NCI-H774 (cell line): ENCODE results near the gene GPC3.
"Not testable (repeated sequence)": the region's sequence is repeated elsewhere in the genome, so short reads cannot be mapped to it uniquely, and the experiment has no call there.

Experiments
- DNase-seq: peaks from one replicate; lab custom pipeline; 2025; lab: John Stamatoyannopoulos, UW

The GPC3 gene

DNA sequence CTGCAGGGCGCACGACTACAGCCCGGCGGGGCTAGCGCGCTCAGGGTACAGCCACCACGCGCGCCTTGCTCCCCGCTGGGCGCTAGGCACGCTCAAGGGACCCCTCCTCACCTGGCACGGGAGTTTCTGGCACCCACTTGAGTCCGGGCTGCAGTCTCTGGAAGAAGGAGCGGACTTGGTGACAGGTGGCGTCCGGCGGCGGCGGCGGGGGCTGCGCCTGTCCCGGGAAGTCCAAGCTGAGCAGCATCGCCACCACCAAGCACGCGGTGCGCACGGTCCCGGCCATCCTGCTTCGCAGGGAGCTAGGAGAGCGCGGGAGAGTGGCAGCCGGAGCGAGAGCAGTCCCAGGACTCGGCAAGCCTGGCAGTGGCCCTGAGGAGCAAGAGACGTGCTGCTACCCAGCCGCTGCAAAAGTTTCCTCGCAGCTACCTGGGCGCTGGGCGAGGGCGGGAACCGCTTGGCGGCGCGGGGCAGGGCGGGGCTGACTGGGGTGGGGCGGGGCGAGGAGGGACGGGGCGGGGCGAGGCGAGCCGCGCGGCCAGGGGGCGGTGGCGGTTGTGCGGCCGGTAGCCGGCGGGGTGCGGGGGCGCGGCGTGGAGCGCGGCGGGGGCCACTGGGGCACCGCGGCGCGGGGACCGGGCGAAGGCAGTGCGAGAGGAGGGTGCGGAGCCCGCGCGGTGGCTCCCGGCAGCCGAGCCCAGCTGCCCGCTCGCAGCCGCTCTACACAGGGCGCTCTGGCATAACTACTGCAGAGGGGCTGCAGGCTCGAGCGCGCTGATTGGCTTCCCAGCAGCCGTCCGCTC, at the start of gene GPC3:
Gene GPC3, minus strand, starts transcription at position 431 of the 803 bp plus-strand sequence.
- DNase-seq = peak; percentile 61

DNA sequence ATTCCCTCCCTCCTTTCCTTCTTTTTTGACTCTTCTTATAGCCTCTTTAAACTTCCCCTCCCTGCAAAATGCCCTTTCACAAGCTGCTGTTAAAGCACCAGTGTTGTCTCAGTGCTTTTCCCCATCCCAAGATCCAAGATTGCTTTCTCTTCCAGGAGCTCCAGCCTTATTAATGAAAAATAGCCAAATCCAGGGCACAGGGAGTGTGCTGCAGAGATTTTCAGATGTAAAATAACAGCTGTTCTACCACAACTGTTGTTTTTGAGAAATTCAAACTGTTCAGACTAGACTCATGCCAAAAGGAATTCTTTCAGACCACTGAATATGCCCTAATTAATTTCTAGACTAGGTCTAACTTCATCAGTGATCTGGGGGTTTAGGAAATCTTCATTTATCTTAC, 47.0 kb upstream of the GPC3 start:
- DNase-seq = no peak

DNA sequence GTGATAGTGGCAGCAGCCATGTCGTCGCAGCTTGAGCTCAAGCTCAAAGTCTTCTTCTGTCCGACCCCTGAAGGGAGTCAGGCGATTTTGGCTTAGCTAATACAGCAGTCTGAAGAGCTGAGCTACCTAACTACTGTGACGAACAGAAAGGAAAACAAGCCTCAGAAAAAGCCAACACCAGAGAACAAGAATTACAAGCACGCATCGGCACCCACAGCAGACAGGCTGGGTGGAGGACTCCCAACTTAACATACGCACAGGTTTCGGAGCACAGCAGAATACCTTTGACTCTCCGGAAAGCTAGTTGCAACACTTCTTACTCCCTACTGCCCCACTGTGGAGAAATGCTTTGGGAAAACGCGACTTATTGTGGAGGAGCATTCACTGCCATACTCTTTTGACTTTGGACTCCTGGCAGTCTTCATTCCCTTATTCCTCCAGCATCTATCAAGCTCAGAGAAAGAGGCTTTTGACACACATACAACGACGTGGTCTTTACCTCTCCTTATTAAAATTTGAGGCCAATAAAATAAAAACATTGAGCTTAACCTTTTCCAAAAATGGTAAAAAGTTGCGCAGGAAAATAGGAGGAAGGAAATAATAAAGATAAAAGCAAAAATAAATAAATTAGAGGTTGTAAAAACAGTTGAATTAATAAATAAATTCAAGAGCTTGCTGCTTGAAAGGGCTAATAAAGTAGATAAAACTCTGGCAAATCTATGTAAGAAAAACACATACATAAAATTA, 41.3 kb upstream of the GPC3 start:
- peak; percentile 64 for DNase-seq

DNA sequence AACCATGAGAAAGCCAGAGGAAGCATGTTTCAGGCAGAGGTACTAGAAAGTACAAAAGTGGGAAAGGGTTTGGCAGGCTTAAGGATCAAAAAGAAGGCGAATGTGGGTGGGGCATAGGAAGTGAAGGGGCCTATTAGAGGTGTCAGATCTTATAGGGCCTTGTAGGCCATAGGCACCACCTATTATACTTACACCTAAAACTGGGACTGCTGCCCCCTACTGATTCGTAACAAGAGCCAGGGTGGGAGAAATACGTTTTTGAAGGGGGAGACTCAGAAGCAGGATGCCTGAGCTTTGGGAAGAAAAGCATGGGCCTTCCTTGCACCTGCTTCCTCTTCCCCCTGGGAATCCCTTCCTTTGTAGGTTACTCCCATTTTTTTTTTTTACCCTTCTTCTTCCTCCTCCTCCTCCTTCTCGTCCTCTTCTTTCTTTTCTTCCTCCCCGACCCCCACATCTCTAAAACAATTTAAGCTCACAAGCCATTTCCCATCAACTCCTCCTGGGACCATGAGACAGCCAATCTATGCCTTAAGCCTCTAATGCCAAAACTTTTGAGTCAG, 40.7 kb upstream of the GPC3 start:
- DNase-seq = no peak

DNA sequence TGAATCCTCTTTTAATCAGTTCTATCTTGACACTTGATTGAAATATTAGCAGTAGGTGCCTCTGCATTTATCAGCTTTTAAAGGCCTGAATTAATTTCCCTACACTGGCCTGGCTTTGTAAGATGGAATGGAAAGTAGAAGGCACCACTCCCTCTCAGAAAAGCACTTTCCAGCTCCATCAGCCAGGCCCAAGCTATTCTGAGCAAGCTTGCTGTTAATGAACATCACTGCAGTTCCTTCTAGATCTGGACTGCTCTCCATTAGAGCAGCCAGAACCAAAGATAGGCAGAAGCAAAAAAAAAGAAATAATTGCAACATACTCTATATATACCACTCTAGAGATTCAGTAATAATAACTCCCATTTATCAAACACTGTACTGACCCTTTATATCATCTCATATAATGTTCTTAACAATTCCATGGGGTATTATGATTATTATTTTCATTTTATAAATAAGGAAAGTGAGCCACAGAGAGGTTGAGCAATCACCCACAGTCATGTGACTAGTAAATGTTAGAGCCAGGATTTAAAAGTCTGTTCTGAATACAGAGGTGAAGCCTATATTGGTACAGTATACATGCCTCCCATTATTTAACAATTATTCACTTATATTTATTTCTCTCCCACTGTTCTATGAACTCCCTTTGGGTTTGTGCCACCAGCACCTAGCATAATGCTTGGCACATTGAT, 39.4 kb upstream of the GPC3 start:
- DNase-seq = no peak

DNA sequence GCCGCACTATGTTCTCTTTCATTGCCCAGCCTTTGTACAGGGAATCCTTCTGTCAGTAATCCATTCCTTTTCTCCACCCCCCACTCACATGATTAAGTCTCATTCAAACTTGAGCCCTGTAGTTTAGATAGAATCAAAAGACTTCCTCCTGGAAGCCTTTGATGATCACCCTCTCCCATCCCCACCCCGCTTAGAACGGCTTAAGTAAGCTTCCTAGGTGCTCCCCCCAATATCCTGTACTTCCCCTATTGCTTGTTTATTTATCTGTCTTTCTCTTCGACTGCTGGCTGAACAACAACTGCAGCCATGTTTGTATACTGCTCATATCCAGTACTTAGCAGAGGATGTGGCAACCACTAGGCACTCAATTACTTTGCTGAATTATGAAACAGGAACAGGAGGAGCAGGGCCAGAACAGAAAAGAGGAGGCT, 38.5 kb upstream of the GPC3 start:
- no peak for DNase-seq

DNA sequence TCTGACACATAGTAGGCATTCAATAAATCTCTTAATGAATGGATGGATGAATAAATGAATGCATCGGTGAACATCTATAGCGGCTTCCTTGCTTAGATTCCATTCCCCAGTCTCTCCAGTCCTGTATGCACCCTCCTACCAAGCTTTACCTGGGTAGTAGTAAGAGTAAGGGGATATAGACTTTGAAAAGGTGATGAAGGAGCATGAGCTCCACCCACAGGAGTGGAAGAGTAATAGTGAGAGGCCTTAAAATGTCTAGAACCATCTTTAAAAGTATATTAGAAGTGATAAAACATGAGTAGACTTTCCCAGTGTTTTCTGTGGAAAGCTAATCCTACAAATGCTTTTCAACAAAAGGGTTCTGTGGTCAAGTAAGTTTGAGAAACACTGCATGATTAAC, 35.5 kb upstream of the GPC3 start:
- DNase-seq = no peak

DNA sequence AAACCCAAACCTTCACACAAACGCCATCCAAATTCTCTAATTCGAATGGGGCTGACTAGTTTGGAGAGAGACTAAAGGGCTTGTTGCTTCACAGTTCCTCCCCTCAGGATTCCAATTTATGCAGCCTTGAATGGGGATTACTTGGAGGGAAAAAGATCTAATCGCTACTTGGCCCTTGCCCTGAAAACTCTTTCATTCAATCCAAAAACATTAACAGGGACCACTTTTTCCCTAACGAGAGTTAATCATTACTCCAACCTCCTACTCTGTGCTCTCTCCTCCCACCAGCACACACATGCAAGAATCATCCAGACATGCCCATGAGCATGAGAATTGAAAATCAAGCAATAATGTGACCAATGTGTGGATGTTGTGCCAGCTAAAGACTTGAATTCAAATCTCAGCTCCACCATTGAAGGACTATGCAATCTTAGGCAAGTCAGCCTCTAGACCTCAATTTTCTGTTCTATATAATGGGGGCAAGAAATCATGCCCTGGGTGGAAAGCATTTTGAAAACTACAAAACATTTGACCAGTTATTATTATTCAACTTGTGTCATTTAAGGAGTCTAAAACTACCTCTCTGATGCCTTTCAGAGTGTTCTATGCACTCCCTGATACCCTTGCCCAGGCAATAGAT, 34.3 kb upstream of the GPC3 start:
- DNase-seq = no peak

DNA sequence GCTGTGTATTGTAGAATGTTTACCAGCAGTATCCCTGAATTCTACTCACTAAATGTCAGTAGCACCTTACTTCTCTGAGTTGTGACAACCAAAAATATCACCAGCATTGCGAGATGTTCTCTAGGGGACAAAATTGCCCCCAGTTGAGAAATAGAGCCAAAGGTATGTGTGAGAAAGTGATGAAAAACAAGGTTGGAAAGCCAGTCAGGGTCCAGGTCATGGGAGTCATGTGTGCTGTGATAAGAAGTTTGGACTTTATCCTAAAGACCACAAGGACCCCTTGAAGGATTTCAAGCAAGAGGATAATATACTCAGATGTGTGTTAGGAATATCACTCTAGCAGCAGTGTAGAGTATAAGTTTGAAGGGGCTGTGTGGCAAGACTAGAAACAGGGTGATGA, 30.9 kb upstream of the GPC3 start:
- not testable (repeated sequence) for DNase-seq

DNA sequence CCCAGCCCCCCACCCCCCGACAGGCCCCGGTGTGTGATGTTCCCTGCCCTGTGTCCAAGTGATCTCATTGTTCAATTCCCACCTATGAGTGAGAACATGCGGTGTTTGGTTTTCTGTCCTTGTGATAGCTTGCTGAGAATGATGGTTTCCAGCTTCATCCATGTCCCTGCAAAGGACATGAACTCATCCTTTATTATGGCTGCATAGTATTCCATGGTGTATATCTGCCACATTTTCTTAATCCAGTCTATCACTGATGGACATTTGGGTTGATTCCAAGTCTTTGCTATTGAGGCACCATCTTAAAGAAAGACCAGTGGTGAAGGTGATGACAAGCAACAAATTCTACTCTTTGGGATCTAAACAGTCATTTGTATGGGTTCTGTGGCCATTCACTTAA, 30.1 kb upstream of the GPC3 start:
- DNase-seq = not testable (repeated sequence)

DNA sequence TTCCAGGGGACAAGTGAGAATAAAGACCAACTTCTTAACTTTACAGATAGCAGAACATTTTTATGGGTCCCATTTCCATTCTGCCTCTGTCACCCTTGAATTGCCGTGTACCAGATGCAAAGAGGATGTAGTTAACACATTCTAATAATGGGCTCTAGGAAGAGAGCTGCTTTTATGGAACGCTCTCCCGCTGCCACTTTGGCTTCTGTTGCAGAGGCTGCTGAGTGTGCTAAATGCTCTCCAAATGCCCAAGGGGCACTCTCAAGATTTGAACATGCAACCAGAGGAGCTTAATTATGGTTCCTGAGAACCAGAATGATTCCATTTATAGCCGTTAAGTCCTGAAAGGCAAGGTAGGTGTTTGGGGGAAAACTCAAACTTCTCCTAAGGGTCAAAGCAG, 28.1 kb upstream of the GPC3 start:
- no peak for DNase-seq

DNA sequence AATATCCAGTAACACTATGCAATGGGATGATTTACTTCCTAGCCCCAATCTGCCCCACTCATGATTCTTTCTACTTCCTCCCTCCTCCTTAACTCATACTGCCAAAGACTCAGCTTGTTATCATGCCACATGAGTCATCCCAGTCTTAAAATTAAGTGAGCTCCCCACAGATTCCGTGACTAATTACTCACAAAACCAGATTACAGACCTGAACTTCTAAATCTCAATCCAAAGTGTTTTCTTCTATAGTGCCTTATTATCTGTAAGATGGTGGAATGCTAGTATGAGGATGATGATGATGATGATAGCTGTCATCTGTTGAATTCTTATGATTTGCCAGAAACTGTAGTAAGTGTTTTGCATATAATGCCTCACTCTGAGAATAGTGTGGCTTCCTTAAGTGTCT, 27.7 kb upstream of the GPC3 start:
- no peak for DNase-seq

DNA sequence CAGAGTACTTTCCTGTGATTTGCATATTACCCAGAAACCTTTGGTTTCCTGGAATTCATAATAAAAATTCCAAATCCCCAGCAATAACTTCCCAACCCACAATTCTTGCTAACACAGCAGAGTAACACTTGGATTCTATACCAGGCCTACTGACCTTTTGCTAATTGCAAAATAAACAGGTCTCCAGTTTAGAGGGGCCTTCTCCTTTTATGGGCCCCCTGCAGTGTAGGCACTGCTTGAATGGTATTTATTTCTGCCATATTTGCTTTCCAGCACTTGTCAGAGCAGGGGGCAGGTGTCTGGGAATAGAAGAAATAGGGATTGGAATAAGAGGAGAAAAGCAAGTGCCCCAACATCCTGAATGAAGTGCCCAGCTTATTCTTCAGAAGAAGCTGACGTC, 25.3 kb upstream of the GPC3 start:
- no peak for DNase-seq

DNA sequence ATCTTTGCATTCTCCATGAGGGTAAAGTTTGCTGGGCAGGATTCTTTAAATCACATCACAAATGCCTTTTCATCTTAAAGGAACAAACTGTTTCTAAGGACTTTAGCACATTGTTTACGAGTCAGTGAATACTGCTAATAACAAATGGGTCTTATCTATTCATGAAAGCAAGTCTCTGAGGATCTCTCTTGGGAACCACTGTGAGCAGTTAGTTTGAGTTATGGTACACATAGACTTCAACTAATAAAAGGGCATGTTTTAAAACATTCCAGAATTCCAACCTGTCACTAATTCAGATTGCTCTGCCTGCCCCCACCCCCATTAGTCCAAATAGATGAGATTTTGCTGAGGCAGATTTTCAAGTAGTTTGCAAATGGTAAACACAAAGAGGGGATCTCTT, 22.3 kb upstream of the GPC3 start:
- no peak for DNase-seq

DNA sequence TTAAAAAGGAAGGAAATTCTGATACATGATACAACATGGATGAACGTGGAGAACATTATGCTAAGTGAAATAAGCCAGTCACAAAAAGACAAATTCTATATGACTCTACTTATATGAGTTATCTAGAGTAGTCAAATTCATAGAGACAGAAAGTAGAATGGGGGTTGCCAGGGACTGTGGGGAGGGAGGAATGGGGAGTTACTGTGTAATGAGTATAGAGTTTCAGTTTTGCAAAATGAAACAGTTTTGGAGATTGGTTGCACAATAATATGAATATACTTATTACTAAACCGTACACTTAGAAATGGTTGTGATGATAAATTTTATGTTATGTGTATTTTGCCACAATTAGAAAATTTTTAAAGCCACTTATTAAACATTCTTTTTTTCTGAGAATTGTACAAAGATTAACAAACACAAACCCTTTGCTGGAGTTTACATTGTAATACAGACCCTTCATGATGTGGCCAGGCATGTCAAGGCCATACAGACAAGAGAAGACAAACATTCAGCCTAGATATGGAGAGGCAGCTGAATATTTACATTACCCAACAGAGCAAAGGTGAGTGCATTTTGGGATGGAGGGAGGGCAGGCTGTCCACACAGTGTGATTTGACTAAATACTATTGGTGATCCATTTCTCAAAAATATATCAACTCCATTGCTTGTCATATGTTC, 21.2 kb upstream of the GPC3 start:
- no peak for DNase-seq

DNA sequence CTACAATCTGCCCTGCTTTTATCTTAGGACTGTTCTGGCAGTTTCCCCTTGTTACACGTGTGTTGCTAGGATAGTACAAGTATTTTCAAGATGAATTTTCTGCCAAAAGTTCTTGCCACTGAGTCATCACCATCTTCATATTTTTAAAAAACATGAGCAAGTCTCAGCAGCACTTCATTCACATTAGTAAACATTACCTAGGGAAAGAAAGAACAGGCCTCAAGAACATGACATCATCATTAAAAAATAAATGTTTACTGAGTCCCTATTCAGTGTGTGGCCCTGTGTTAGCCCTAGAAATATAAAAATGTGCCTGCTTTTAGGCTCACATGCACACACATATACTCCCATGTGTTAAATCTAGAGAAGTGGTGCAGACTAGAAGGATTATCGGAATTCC, 18.7 kb upstream of the GPC3 start:
- no peak for DNase-seq

DNA sequence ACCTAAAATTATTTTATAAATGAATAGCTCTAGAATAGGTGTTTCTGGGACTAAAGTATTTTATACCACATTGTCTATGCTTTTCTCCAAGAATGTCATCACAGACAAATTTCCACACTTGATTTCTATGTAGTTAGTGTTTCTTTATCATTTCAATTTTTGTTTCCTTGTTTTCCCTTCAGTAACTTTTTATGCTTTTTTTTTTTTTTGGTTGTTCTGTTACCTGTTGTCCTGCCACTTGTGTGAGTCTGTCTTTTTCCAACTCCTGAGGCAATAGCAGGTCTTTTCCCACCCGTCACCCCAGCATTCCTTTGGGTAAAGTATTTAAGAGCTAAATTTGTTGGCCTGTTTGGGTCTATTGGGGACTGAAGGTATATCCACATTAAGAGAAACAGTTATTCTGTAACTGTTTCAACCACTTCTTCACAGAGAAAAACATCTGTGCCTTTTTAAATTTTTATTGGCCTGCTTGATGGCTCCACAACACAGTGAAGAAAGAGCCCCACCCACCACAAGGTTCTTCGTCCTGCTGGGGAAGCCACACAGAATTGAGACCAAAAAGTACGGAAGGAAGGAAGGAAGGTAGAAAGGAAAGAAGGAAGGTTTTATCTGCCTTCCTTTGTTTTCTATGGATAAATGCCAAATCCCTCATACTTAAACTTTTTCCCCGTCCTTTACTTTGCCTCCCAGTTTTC, 17.7 kb upstream of the GPC3 start:
- no peak for DNase-seq

DNA sequence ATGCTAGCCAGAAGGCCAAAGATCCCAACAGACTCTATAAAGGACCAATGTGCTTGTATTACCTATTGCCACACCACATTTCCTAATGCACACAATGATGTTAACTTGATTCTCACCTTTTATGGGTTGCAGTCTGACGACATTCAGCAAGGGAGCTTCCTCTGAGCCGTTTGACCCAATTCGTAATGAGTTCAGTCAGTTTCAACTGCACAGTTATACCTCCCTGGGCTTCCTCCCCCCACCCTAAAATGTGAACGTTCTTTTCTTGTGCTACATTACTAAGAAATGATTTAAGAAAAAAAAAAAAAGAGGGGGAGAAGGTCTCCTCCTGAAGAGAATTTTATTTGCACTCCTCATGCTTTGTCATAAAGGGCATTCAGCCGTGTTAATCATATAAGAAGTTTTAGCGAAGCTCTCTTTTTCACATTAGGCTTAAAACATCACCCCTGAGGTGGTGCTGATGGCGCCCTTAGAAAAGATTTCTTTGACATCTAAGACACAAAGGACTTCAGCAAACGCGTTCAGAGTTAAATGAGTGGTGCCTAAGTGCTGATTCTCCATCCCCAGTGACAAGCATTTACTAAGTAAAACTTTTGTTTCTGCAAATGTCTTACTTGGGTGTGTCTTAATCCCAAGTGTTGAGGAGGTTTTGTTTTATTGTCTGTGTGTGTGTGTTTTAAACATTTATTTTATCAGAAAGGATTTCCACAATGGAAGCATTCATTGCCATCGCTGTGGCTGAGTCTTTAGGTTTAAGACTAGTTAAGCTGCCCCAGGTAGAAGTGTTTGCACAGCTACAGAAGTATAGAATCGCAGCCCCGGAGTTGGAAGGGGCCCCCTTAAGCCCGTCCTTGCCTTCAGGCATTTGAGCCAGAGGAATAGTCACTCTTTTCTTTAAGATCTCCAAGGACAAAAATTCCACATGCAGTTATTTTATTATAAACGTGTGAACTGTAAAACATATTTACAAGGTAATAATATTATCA, 15.2 kb upstream of the GPC3 start:
- DNase-seq = no peak

DNA sequence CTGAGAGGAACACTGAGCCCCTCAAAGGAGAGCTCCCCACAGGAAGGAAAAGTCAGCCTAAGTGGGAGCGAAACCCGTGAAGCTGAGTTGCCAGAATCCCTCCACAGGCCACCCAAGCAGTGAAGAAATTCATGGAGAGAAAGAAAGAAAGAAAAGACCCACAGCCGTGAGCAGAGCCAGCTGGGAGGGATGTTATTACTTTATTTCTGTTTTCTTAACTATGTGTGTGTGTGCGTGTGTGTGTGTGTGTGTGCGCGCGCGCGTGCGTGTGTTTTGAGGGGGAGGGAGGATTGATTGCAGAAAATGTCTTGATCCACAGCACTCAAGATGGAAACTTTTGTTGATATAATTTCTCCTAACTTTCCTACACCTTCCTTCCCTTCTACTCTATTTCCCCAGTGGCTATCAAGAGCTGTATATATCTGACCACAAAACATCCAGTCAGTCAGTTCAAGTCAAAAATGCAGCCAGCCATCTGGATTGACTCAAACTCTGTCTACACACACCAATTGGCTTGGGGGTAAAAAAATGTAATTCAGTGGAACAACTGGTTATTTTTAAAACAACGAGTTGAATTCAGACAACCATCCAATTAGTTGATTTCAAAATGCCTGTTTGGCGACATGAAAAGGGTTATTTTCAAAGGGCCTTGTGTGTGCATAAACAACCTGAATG, 13.8 kb upstream of the GPC3 start:
- DNase-seq = no peak
